ACC112 (cell line): ENCODE data around the gene IQCM.
"Not testable (repeated sequence)": the region's sequence is repeated elsewhere in the genome, so short reads cannot be mapped to it uniquely, and the experiment has no call there.

Experiments
- H2AFZ ChIP-seq: fragments of 200-600 bp; sonication (generic); one replicate; pipeline ENCODE4 v1.6.0; 2017; ENCODE audit warnings: antibody characterized with exemption, low read length; ENCODE audit not compliant: unreplicated experiment
- H3K27ac ChIP-seq: fragments of 200-600 bp; sonication (generic); 2 replicates; pipeline ENCODE4 v1.5.1; 2014; ENCODE audit warnings: low read depth, mild to moderate bottlenecking, antibody characterized with exemption, low read length, moderate library complexity
- H3K27me3 ChIP-seq: fragments of 200-600 bp; sonication (generic); 2 replicates; pipeline ENCODE4 v1.6.1; 2014; ENCODE audit warnings: mild to moderate bottlenecking, antibody characterized with exemption, low read length, moderate library complexity, mixed read lengths; ENCODE audit not compliant: insufficient read depth
- H3K36me3 ChIP-seq: fragments of 200-600 bp; sonication (generic); 2 replicates; pipeline ENCODE4 v1.6.1; 2016; ENCODE audit warnings: mild to moderate bottlenecking, antibody characterized with exemption, low read length, moderate library complexity, mixed read lengths; ENCODE audit not compliant: insufficient read depth
- H3K4me1 ChIP-seq: fragments of 200-600 bp; sonication (generic); one replicate; pipeline ENCODE4 v1.6.1; 2016; ENCODE audit warnings: low read length, mixed read lengths; ENCODE audit not compliant: insufficient read depth, unreplicated experiment, control insufficient read depth
- H3K4me3 ChIP-seq: fragments of 200-600 bp; sonication (generic); 2 replicates; pipeline ENCODE4 v1.5.1; 2014; ENCODE audit warnings: mild to moderate bottlenecking, low read depth, low read length
- H3K79me2 ChIP-seq: fragments of 200-600 bp; sonication (generic); one replicate; pipeline ENCODE4 v1.6.0; 2016; ENCODE audit warnings: low read length; ENCODE audit not compliant: control insufficient read depth, unreplicated experiment, insufficient read depth

IQCM gene

DNA sequence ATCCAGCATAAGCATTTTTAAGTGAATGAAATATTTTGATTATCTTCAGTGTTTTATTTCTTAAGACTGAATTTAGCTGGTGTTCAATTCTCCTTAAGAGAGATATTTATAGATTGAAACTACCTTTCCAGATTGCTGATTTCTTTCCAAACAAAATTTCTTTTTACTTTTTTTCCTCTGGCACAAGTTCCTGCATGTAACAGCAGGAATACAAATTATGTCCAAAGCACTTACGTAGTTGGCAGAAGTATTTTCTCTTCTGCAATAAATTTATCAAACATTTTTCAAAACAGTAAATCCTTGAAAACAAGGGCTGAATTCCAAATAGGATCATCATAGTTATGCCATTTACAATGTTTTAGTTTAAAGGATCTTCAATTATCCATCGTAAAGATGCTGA is 412.6 kb downstream of the IQCM start:
- no peaks in the 10 kb centered on the region for H3K4me1 ChIP-seq
- H2AFZ ChIP-seq: no peak overlapping the region
- no peak overlapping the region for H3K27ac ChIP-seq
- no peaks in the 10 kb centered on the region for H3K27me3 ChIP-seq
- no peaks in the 10 kb centered on the region for H3K79me2 ChIP-seq
- H3K4me3 ChIP-seq: no peak overlapping the region
- no peaks in the 10 kb centered on the region for H3K36me3 ChIP-seq

DNA sequence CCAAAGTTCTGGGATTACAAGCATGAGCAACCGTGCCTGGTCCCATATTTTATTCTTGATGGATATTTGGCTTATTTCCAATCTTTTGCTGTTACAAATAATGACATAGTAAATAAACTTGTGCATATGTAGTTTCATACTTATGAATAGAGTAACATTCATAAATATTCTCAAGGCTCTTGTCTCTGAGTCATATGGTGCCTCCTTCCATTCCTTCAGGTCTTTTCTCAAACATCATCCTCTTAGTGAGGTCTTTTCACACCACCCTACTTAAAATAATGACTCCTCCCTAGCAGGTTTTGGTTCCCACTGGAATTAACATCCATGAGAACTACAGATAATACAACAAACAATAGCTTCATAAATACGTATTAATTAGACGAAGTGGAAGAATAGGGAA is 416.6 kb downstream of the IQCM start:
- Histone ChIP-seq H3K36me3 (no peaks in the 10 kb centered on the region), H2AFZ (no peak overlapping the region), H3K79me2 (no peaks in the 10 kb centered on the region), H3K27ac (no peak overlapping the region), H3K4me3 (no peak overlapping the region), H3K4me1 (no peaks in the 10 kb centered on the region), H3K27me3 (no peaks in the 10 kb centered on the region)

DNA sequence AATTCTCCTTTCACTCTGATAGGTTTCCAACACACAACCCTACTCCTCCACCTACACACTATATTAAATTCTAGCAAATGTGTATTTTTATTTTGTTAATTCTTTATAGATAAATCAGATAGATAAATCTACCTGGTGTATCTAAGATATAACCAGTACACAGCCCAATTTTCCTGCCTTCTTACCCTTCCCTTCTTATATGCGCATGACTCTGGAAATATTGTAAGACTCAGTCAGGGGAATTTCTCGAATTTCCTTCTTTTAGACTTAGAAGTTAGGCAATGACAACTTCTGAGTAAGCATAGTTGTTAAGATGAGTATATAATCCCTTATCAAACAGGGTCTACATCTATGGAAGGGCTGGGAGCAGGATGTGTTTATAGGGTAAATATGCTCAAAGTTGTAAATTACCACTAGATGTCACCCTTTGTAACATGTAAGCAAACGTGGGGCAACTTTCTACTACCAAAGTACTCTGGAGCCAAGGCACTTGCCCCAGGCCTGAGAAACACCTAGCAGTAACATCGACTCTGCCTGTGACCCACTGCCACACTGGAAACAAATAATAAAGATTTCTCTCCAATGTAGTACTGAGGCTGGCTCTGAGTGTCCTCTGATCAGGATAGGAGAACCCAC is 444.7 kb downstream of the IQCM start:
- no peaks in the 10 kb centered on the region for H3K36me3 ChIP-seq
- H3K4me1 ChIP-seq: no peaks in the 10 kb centered on the region
- H3K4me3 ChIP-seq: no peak overlapping the region
- H2AFZ ChIP-seq: peak overlapping the region; percentile 42
- no peak overlapping the region for H3K27ac ChIP-seq
- no peaks in the 10 kb centered on the region for H3K27me3 ChIP-seq
- no peaks in the 10 kb centered on the region for H3K79me2 ChIP-seq

DNA sequence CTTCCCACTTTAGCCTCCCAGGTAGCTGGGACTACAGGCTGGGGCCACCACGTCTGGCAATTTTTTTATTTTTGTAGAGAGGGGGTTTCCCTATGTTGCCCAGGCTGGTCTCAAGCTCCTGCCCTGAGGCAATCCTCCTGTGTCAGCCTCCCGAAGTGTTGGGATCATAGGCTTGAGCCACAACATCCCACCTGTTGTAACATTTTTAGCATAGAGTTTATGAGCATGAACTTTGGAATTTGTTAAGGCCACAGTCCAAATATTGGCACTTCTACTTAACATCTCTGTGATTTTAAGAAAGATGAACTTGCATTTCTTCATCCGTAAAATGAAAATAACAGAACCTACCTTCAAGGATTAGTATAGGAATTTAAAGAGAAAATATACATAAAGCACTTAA is 445.6 kb downstream of the IQCM start:
- Histone ChIP-seq H3K4me3 (no peak overlapping the region), H3K79me2 (no peaks in the 10 kb centered on the region), H3K27me3 (no peaks in the 10 kb centered on the region), H3K36me3 (no peaks in the 10 kb centered on the region), H3K27ac (no peak overlapping the region), H3K4me1 (no peaks in the 10 kb centered on the region), H2AFZ (no peak overlapping the region)

DNA sequence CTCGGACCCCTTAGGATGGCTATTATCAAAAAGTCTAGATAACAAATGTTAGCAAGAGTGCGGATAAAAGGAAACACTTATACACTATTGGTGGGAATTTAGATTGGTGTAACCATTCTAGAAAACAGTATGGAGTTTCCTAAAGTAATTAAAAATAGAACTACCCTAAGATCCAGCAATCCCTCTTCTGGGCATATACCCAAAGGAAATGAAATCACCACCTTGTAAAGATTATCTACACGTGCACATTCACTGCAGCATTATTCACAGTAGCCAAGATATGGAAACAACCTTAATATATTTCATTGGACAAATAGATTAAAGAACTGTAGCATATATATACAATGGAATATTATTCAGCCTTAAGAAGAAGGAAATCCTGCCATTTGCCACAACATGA is 462.4 kb downstream of the IQCM start:
- no peaks in the 10 kb centered on the region for H3K79me2 ChIP-seq
- H3K4me3 ChIP-seq: no peak overlapping the region
- no peak overlapping the region for H2AFZ ChIP-seq
- H3K27me3 ChIP-seq: no peaks in the 10 kb centered on the region
- no peak overlapping the region for H3K27ac ChIP-seq
- no peaks in the 10 kb centered on the region for H3K36me3 ChIP-seq
- H3K4me1 ChIP-seq: no peaks in the 10 kb centered on the region

DNA sequence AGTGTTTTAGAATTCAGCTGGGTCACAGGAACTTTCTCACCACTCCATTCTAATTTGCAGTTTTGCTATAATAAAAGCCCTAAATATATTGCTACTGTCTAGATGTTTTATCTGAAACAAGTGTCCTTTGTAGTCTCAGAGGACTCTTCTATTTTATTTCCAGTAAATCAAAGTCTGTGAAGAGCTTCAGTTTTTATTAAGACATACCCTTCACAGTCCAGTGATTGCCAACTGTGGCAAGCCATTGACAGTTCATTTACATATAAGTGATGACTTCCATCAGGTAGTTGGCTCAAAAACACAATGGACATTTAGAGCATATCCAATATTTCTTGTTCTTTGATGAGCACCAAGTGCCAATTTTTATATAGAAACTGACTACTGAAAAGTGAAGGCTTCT is 466.1 kb downstream of the IQCM start:
- Histone ChIP-seq H3K4me1 (peaks cover 13% of the 10 kb centered on the region), H2AFZ (no peak overlapping the region), H3K36me3 (no peaks in the 10 kb centered on the region), H3K79me2 (no peaks in the 10 kb centered on the region), H3K27me3 (no peaks in the 10 kb centered on the region), H3K27ac (no peak overlapping the region), H3K4me3 (no peak overlapping the region)

DNA sequence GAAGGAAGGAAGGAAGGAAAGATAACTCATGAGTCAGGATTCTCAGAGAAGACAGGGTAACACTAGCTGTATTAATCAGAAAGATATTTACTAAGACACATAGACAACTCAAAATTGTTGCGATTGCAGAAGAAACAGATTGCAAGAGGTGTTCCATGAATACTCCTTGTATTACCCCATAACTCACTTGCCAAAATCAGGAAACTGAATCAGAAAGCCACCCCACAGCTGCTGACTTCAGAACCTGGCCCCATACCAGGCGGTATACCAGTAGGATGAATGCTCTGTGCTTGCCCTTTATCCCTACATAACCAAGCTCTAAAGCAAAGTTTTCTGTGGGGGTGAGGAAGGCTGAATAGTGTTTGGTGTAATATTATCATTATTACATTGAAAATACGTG is 468.5 kb downstream of the IQCM start:
- no peak overlapping the region for H2AFZ ChIP-seq
- H3K4me1 ChIP-seq: peaks cover 23% of the 10 kb centered on the region
- no peaks in the 10 kb centered on the region for H3K27me3 ChIP-seq
- no peaks in the 10 kb centered on the region for H3K36me3 ChIP-seq
- no peak overlapping the region for H3K27ac ChIP-seq
- no peak overlapping the region for H3K4me3 ChIP-seq
- H3K79me2 ChIP-seq: no peaks in the 10 kb centered on the region

DNA sequence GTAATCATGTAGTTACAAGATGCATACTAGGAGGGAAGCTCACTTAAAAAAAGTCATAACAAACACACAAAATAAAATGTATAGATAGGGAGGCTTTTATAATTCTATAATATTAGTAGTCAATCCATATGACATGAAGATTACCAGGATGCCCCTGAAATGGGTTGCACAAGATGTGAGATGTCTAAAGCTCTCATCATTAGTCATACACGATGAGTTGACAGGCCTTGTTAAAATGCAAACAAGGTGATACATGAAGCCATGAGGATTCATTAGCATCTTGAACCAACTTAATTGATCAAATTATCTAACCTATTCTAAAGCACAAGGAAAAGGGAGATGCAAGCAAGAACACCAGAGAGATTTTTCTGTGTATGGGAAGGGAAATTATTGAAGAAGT is 470.2 kb downstream of the IQCM start:
- H3K36me3 ChIP-seq: no peaks in the 10 kb centered on the region
- H2AFZ ChIP-seq: no peak overlapping the region
- no peaks in the 10 kb centered on the region for H3K27me3 ChIP-seq
- H3K27ac ChIP-seq: no peak overlapping the region
- H3K4me3 ChIP-seq: no peak overlapping the region
- H3K4me1 ChIP-seq: peaks cover 23% of the 10 kb centered on the region
- H3K79me2 ChIP-seq: no peaks in the 10 kb centered on the region

DNA sequence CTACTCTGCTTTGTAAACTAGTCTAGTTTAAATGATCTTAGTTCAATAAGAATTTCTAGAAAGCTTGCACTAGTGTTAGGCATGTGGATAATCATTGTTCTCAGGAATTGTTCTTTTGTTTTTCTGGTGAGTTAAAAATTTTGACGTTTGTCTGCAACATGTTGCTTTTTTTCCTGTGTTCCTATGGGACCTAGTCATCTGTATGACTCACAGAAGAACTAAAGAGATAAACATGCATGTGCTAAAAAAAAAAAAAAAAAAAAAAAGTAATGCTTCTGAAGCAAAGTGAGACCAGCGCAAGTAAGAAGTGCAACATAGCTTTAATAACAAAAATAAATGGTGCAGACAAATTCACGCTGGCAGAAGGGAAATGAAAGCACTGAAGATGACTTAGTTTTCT is 471.2 kb downstream of the IQCM start:
- Histone ChIP-seq H3K27me3 (no peaks in the 10 kb centered on the region), H3K4me3 (no peak overlapping the region), H2AFZ (no peak overlapping the region), H3K79me2 (no peaks in the 10 kb centered on the region), H3K4me1 (peaks cover 23% of the 10 kb centered on the region), H3K27ac (peak overlapping the region; percentile 31; the same call in 1 of the 2 replicates), H3K36me3 (no peaks in the 10 kb centered on the region)

DNA sequence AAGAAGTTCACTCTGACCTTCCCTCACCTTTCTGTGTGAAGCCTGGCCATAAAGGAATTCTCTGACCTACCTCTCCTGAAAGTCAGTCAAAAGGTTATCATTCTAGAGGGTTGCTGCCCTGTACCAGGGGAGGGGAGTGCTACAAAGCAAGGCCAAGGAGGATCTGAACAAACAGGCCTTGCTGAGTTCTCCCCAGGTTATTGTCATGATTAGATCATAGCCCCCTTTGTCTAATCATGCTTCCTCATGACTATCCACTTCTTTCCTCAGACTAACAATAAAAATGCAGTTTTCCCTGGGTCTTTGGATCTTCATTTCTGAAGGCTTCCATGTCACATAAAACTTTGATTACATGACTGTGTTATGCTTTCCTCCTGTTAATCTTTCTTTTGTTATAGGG is 472.0 kb downstream of the IQCM start:
- H3K4me1 ChIP-seq: peaks cover 23% of the 10 kb centered on the region
- no peak overlapping the region for H2AFZ ChIP-seq
- H3K27ac ChIP-seq: no peak overlapping the region
- H3K4me3 ChIP-seq: no peak overlapping the region
- no peaks in the 10 kb centered on the region for H3K36me3 ChIP-seq
- no peaks in the 10 kb centered on the region for H3K27me3 ChIP-seq
- H3K79me2 ChIP-seq: no peaks in the 10 kb centered on the region

DNA sequence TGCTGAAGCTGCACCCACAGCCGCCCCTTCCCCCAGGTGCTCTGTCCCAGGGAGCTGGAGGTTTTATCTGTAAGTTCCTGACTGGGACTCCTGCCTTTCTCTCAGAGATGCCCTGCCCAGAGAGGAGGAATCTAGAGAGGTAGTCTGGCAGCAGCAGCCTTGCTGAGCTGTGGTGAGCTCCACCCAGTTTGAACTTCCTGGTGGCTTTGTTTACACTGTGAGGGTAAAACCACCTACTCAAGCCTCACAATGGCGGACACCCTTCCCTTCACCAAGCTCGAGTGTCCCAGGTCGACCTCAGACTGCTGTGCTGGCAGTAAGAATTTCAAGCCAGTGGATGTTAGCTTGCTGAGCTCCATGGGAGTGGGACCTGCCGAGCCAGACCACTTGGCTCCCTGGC is 474.5 kb downstream of the IQCM start:
- H2AFZ ChIP-seq, H3K36me3 ChIP-seq, H3K27ac ChIP-seq, H3K79me2 ChIP-seq, H3K27me3 ChIP-seq, H3K4me3 ChIP-seq: not testable (repeated sequence)
- peaks cover 23% of the 10 kb centered on the region for H3K4me1 ChIP-seq
